RPMI7951 (cell line): ENCODE measurements around the gene TGFBR3L. TPM values are rescaled to one million over a fixed set of nuclear protein-coding genes. Genes with fewer than 3 reads are reported as not detected.
"Not testable (repeated sequence)": the region's sequence is repeated elsewhere in the genome, so short reads cannot be mapped to it uniquely, and the experiment has no call there.

ENCODE experiments used
- DNase-seq: peaks from one replicate; pipeline ENCODE4 v3.0.0-alpha.2; 2012; ENCODE audit warnings: low read depth
- total RNA-seq: library from RNA; depleted of rRNA; stranded (reverse); fragments of >200 nt; shearing (Covaris generic); gene quantifications from 2 replicates; pipeline ENCODE4 v1.2.3, GENCODE V29; 2014; rRNA removed

TGFBR3L gene
- total RNA-seq, 1 experiment from 2014 or later, result 0.36 TPM

DNA sequence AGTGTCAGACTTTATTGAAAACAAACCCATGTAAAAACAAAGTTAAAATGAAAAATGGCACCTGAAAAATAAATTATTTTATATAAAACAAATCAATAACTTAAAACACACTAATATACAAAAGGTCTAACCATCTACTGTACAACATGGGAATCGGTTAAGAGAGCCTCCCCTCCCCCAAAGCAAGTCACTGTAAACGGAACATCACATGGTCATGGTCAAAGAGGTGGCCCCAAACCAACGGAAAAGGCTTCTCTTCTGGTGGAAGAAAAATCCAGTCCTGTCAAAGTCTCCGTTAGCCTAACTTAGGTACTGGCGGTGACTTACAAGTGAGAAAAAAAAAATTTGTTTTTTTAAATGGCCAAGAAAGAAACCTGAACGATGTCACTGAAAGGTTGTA lies 44.6 kb downstream of the TGFBR3L start:
- no peak for DNase-seq

DNA sequence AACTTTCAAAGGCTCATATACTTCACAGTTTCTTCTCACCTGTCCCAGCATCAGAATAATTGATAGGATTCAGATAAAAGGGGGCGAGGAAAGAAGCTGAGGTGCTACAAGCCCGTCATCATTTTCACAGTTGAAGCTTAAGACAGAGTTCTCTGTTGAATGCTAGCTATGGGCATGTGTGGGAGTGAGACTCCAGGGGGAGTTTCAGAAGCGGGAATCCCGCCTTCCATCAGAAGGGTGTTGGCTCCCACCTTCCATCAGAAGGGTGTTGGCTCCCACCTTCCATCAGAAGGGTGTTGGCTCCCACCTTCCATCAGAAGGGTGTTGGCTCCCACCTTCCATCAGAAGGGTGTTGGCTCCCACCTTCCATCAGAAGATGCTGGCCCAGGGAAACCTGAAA lies 46.5 kb downstream of the TGFBR3L start:
- not testable (repeated sequence) for DNase-seq

GRCh38 chr19:7961920-7962626 lies 47.4 kb downstream of the TGFBR3L start:
- DNase-seq, result no peak

- no peak for DNase-seq
Measured at GRCh38 chr19:7962644-7963268, 48.1 kb downstream of the TGFBR3L start.

GRCh38 chr19:7963566-7963965 lies 48.9 kb downstream of the TGFBR3L start:
- DNase-seq, result no peak

DNA sequence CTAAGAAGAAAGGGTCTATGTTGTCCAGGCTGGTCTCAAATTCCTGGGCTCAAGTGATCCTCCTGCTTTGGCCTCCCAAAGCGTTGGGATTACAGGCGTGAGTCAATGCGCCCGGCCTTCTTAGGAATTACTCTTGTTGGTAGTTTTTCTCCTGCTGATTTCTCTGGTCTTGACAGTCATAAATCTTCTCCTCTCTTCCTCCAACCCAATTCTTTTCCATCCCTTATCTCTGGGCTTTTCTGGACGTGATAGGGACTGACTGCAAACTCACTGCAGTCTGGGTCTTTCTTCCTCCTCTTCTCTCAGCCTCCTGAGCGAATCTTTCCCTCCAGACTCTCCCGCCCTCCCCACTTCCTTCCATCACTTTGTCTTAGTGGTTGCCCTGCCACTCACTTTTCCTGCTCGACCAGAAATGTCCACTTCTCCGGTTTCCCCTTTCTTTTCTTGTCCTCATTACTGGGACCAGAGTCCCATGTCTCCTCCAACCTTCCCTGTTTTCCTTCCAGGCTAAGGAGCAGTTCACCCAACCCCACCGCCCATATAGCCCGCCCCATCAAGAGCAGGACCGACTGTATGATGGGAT lies 50.7 kb downstream of the TGFBR3L start:
- no peak for DNase-seq

- DNase-seq, result no peak
Measured at GRCh38 chr19:7965921-7966665, 51.5 kb downstream of the TGFBR3L start.

DNA sequence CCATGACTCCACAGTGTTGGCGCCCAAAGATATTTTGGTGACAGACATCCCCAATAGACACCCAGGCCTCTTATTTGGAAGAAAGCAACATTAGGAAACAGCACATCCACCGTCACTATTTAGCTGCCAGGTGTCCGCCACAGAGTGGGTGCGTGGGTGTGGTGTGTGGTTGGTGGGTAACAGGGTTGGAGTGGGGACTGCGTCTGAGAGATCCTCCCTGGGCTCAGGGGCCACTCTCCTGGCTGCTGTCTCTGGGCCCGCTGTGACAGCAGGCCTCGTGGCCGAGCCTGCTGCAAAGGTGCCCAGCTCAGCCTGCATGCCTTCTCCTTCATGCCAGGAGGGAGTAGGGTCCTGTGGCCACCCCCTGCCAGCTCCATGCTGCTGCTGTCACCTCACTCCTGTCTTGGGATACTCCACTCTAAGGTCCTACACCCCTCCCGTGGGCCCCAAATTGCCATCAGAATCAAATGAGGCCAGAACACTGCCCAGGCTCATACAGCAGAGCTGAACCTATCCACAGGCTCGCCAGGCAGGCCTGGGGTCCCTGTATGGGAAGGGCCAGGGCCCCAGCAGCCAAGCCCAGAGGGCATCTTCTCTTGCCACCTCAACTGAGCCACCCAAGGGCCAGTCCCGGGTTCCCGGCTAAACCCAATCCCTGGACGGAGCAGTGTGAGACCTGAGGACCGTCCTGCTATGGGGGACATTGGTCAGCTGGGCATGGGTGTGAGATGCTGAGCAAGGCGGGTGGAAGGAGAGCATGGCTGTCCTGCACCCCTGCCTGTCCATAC lies 53.6 kb downstream of the TGFBR3L start:
- DNase-seq, result no peak

Other genes starting within 250 kb of the TGFBR3L start
- not detected in 2 replicates for gene RETN, start 245.8 kb upstream of the TGFBR3L start, total RNA-seq
- not detected in 2 replicates for gene MCEMP1, start 237.7 kb upstream of the TGFBR3L start, total RNA-seq
- 52.6 and 61.5 TPM in 2 replicates for gene TRAPPC5, start 234.0 kb upstream of the TGFBR3L start, total RNA-seq
- not detected in 2 replicates for gene FCER2, start 212.7 kb upstream of the TGFBR3L start, total RNA-seq
- gene CLEC4G, start 182.7 kb upstream of the TGFBR3L start, total RNA-seq, result not detected in 2 replicates
- not detected in 2 replicates for gene CD209, start 167.3 kb upstream of the TGFBR3L start, total RNA-seq
- not detected in 2 replicates for gene CLEC4M, start 151.6 kb upstream of the TGFBR3L start, total RNA-seq
- 6.8 and 8.1 TPM in 2 replicates for gene EVI5L, start 84.6 kb upstream of the TGFBR3L start, total RNA-seq
- not detected in 2 replicates for gene PRR36, start 40.4 kb upstream of the TGFBR3L start, total RNA-seq
- gene LRRC8E, start 26.3 kb upstream of the TGFBR3L start, total RNA-seq, result 5.2 and 7.3 TPM in 2 replicates
- gene MAP2K7, start 11.0 kb upstream of the TGFBR3L start, total RNA-seq, result 5.0 and 6.4 TPM in 2 replicates
- gene SNAPC2, start 5.5 kb downstream of the TGFBR3L start, total RNA-seq, result 27.1 and 27.5 TPM in 2 replicates
- gene CTXN1, start 11.3 kb downstream of the TGFBR3L start, total RNA-seq, result 1.2 and 2.6 TPM in 2 replicates
- 35.7 and 77.2 TPM in 2 replicates for gene TIMM44, start 28.8 kb downstream of the TGFBR3L start, total RNA-seq
- gene ELAVL1, start 90.8 kb downstream of the TGFBR3L start, total RNA-seq, result 31.8 and 39.0 TPM in 2 replicates
- not detected in 2 replicates for gene CCL25, start 137.9 kb downstream of the TGFBR3L start, total RNA-seq
- gene FBN3, start 234.8 kb downstream of the TGFBR3L start, total RNA-seq, result not detected in 2 replicates